Stomach (tissue), 4 donors: ENCODE measurements around the gene MND1.

ENCODE experiments used
- CTCF ChIP-seq, 7 experiments: fragments of 450-650 bp in 4 of 7; fragments of 200-600 bp in 3 of 7; sonication (generic) in 3 of 7; IDR thresholded peaks; one replicate each; pipeline ENCODE4 v1.5.1; 2016 to 2019; ENCODE audit warnings: antibody characterized with exemption in 7 of 7, control low read depth in 2 of 7, mild to moderate bottlenecking in 1 of 7
- EP300 ChIP-seq: sonication (generic); formaldehyde crosslinking; IDR thresholded peaks from one replicate; pipeline ENCODE4 v1.6.1; 2017; ENCODE audit warnings: antibody characterized with exemption
- POLR2A ChIP-seq, 4 donors: fragments of 450-650 bp; IDR thresholded peaks; one replicate each; pipeline ENCODE4 v1.6.1; 2016; ENCODE audit warnings: antibody characterized with exemption in 4 of 4, control low read depth in 2 of 4, mild to moderate bottlenecking in 1 of 4, moderate library complexity in 1 of 4

- TF ChIP-seq CTCF (IDR thresholded peaks at IDR 0.05) (no peak), POLR2A (IDR thresholded peaks at IDR 0.05) (no peak), EP300 (no peak)
Observed at GRCh38 chr4:153419029-153419428, 74.5 kb downstream of the MND1 start.
